HPDE6-E6E7 (cell line): ENCODE measurements around the gene KCNMB3.
"Not testable (repeated sequence)": the region's sequence is repeated elsewhere in the genome, so short reads cannot be mapped to it uniquely, and the experiment has no call there.

Experiments
- DNase-seq: peaks from one replicate; pipeline ENCODE4 v3.0.0; 2011; ENCODE audit warnings: missing footprints; ENCODE audit errors: extremely low spot score

The KCNMB3 gene, protein sequence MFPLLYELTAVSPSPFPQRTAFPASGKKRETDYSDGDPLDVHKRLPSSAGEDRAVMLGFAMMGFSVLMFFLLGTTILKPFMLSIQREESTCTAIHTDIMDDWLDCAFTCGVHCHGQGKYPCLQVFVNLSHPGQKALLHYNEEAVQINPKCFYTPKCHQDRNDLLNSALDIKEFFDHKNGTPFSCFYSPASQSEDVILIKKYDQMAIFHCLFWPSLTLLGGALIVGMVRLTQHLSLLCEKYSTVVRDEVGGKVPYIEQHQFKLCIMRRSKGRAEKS

DNA sequence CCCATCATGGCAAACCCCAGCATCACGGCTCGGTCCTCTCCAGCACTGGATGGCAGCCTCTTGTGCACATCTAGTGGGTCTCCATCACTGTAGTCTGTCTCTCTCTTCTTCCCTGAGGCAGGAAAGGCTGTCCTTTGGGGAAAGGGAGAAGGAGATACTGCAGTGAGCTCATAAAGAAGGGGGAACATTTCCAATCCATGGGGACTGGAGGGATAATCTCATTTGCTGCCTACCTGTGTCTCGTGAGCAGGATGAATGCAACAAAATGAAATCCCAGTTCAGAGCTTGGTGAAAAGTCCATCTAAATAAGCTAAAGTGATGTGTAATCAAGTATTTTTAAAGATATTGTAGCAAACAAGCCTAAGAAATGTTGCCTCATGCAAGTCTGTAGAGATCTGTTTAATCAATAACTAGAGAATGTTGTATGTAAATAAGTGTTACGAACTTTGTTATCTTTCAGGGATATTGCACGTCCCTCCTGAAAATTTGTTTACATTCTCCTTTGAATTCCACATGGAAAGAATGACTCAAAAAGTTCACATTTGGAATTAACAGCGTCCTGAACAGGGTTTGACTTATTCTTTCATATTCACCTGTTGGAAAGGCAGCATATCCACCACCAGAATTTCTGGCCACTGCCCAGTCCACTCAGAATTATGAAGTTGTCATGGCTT is at the start of gene KCNMB3:
KCNMB3 (minus strand) TSS at position 312 of the 674 bp plus-strand sequence; CDS start at position 188, 124 bp downstream.
- no peak for DNase-seq

DNA sequence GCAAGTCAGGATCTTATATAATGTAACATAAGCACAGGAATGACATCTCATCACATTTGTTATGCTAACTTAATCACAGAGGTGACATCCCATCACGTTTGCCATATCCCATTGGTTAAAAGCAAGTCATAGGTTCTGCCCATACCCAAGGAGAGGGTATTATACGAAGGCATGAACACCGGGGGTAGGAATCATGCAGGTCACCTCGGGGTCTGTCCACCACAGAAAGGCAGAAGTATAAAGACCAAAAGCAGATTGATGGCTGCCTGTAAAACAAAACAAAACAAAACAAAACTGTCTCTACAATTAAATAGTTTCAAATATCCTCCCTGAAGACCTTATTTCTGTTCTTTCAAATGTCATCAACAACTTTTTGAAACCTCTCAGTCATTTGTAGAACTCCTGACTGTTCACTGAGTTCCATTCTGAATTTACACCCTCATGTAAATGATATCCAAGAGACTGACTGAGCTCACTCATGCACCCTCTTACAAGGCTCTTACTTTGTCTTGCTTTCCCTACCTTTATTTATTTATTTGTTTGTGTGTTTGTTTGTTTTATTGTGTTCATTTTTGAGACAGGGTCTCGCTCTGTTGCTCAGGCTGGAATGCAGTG is 49.2 kb upstream of the KCNMB3 start:
- no peak for DNase-seq

DNA sequence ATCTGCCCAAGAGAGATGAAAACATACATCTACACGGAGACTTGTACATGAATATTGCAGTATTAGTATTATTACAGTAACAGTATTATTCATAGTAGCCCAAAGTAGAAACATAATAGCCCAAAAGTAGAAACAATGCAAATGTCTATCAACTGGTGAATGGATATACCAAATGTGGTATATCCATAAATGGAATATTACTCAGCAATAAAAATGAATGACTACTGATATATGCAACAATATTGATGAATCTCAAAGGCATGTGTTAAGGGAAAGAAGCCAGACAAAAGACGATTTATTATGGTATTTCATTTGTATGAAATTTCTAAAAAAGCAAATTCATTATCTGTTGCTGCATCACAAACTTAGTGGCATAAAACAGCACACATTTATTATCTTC is 48.4 kb upstream of the KCNMB3 start:
- DNase-seq: no peak

DNA sequence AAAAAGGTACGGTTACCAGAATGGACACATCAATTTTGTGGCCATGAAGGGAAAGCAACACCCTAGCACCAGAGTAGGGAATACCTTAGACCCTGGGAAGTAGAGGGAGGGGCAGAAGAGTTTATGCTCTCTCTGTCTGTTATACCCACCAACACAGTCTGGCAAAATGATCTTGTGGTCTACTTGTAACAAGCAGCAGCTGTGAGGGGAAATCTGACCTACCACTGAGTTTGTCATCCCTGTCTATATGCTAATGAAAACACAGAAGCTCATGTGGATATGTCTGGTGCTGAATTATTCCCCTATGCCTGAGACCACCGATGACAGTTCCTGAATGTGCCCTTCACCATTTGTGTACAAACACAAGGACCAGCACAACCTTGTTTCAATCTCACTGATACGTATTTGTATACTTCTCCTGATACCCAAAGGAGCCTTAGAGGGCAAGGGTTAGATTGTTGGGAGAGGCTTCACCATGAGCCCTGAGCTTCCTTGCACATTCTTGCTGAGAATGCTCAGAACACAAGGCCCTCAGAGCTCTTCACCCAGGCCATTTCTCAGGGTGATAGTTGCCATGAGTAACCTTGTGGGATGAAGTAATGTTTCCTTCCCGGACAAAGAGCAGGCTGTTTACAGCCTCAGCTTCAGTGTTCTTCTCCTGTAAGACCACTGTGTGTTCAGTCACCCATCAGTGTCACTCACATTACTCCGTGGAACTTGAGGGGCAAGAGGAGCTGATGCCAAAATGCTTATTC is 47.2 kb upstream of the KCNMB3 start:
- DNase-seq: no peak

DNA sequence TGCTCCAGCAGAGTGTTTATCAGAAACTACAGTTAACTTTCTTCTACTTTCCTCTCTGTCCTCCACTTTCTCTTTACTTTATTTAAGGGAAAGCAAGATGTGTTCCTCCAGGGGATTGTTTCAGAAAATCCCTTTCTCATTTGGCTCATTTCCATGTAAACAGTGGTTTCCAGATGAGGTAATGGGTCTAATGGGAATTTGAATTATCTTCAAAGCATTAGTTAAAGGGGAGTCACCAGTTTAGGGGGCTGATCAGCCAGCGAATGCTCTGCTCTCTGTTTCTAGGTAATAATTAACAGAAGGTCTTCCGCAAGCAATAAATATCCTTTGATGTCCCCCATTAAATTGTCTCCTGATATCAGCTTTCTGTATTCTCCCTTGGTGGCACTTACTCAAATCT is 41.5 kb upstream of the KCNMB3 start:
- DNase-seq: no peak

DNA sequence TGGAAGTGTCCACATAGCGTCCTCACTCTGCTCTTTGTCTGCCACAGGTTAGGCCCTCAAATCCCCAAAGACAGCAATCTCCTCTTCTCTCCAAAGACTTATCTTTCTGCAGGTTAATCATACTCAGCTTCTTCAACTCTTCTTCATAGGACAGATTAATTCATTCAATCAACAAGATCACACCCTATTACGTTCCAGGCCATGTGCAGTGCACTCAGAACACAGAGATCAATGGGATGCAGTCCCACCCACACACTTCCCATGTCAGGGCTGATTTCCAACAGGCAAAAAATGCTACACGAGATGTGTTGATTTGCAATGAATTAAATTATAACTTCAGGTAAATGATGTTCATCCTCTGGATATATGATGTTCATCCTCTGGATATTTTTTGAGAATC is 38.4 kb upstream of the KCNMB3 start:
- DNase-seq: no peak

DNA sequence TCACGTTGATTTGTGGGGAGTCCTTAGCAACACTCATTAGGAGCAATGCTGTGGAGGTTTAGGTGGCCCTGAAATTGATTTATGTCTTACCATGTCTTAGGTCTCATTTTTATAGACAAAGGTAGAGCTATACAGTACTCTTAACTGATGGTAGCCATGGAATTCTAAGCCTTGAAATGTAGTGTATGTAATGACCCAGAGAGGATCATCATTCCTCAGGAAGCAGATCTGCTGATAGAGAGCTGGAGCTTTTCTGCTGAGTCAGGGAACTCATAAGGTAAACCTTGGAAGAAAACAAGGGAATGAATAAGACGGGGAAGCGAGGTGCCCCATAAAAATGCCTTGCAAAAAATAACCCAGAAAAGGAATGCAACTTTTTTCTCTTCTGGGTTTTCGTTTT is 37.9 kb upstream of the KCNMB3 start:
- no peak for DNase-seq

DNA sequence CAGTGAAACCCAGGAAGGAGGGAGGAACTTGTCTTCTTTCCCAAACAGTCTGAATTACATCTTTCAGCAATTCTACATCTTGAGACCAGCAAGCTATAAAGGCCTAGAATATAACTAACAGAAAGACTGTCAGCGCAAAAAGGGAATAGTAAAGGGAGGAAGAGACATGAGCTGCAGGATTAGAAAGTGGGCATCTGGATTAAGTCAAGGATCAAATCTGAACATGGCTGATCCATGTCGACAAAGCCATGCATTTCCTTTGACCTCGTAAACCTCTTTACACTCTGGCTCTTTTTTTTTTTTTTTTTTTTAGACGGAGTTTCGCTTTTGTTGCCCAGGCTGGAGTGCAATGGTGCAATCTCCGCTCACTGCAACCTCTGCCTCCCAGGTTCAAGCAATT is 35.4 kb upstream of the KCNMB3 start:
- no peak for DNase-seq

DNA sequence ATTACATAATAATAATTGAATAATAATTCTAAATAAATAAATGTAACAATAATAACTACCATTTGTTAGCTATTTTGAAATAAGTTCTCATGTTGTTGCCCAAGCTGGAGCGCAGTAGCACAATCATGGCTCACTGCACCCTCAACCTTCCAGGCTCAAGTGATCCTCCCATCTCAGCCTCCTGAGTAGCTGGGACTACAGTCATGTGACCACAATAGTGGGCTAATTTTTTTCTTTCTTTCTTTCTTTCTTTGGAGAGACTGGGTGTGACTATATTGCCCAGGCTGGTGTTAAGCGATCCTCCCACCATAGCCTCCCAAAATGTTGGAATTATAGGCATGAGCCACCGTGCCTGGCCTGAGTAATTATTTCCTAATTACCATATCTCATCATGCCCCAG is 30.9 kb upstream of the KCNMB3 start:
- no peak for DNase-seq

DNA sequence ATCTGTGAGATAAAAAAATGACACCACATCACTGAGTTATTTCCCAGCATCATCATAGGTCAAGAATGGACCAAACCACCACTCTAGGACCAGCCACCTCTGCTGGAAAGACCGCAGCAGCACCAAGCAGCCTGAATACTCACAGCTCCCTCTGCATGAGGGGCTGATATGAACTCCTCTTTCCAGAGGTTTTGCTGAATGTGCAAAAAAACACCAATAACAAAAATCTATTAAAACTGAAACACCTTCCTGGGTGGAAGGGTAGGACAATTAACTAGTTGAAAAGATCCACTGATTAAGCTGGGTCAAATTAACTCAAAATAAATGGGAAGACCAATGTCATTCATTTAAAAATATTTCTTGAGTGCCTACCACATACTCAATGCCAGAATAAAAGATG is 28.9 kb upstream of the KCNMB3 start:
- no peak for DNase-seq

DNA sequence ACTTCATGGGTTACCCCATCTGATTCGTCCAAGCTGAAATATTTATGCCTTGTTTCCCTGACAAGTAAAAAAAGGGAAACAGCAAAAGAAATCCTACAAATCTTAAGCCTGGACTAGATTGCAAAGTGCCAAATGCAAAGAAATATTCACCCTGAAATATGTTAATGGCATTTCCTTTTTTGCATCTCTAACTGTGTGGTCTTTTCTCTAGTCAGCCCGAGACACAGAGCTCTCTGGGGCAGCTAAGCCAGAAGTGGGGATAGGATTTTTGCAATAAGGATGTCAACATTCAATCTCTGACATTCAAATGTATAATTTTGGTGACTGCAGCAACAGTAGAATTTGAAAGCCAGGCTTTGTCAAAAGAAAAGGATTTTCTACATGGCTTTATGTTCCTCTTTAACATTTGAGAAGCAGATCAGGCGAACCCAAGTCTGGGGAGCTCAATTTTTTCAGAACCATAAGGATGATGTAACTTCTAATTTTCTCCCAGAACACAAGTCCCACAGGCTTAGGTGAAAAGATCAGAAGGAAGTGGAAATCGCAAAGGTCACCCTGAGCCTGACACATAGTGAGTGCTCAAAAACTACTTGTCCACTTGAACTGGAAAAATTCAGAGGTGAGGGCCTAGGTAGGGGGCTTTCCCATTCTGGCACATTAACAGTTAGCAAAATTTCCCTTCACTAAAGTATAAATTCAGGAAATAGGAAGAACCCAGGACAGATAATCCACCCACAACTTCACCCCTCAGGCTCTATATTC is 28.2 kb upstream of the KCNMB3 start:
- no peak for DNase-seq

DNA sequence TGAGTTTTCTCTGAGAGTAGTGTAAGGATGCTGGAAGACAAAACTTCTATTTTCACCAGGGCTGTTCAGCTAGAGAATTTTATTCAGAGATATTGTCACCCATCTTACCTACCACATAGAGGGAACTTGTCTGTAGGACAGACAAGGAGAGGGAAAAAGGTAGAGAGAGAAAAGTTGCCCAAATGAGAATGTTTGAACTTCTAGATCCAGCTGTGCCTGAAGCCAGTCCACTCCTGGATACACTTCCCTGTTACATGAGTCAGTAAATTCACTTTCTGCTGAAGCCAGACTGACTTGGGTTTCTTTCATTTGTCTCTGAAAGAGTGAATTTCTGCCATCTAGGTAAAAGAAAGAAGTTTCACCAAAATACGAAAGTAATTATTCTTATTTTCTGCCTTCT is 27.2 kb upstream of the KCNMB3 start:
- DNase-seq: no peak

DNA sequence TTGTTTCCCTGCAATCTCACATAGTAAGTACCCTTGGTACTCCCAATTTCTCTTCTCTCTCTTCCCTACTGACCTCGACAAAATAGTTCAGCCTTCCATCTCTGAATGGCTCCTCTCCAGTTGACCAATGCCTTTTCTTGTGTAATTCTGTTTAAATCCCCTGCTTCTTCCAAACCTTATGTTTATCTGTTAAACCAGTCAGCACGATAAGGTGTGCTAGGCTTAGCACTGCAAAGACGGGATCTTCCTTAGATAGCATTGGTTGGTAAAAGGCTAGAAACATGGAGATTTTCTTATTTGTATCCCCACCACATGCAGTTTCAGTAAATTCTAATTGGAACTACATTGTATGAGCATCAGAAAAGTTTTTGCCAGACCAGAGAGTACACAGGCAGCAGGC is 25.8 kb upstream of the KCNMB3 start:
- no peak for DNase-seq

DNA sequence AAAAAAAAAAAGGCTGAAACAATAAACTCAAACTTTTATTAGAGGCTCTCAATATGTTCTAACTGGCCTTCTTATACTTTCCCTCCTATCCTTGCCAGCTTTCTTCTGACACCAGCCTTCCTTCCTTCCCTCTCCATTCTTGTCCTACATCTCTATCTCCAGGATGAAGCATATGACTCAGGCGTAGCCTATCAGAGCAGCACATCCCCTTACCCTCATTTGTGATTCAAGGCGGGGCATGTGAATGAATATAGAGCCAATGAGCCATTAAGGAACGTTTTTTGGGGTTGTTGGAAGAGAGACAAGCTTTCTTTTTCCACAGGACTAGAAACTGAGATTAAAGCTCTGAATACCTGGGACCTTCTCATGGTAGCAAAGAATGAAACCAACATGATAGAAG is 25.1 kb upstream of the KCNMB3 start:
- DNase-seq: no peak

DNA sequence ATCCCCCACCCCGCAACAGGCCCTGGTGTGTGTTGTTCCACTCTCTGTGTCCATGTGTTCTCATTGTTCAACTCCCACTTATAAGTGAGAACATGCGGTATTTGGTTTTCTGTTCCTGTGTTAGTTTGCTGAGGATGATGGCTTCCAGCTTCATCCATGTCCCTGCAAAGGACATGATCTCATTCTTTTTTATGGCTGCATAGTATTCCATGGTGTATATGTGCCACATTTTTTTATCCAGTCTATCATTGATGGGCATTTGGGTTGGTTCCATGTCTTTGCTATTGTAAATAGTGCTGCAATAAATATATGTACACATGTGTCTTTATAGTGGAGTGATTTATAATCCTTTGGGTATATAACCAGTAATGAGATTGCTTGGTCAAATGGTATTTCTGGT is 23.5 kb upstream of the KCNMB3 start:
- DNase-seq: not testable (repeated sequence)

DNA sequence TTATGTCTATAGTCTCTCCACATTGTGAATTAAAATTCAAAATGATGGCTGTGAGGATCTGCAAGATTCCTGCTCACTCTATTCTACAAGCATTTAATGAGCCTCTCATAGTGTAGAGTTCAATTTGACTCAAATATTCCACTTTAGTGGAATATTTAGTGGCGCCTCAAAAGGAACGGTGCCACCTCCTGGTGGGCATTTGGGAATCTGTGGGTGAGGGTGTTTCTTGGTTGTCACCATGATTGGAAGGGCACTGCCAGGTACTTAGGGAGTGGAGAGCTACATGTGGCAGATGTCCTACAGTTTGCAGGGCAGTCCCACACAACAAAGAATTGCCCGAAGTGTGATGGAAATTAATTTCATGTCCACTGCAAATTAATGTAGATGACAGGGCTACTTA is 21.5 kb upstream of the KCNMB3 start:
- DNase-seq: no peak

DNA sequence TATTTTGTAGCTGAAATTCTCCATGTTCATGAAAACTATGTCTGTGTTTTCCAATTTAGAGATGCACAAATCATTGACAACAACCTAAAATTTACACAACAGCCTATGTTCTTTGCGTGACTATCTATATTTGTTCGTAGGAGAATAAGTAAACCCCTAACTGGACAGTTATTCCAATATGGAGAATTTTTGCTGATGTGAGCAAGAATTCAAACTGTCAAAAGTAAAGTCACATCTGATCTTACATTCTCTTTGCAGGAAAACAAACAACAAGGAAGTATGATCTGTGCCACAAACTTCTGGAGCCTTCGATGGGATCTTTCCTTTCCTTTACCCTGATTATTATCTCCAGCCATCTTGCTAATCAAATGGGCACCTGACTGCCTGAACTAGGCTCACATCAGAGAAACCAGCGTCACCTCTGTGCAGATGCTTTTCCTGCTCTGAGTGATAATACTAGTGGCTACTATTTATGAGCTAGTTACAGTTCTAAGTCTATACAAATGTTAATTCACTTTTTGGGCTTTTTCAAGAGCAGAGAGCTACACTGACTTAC is 18.3 kb upstream of the KCNMB3 start:
- DNase-seq: no peak

DNA sequence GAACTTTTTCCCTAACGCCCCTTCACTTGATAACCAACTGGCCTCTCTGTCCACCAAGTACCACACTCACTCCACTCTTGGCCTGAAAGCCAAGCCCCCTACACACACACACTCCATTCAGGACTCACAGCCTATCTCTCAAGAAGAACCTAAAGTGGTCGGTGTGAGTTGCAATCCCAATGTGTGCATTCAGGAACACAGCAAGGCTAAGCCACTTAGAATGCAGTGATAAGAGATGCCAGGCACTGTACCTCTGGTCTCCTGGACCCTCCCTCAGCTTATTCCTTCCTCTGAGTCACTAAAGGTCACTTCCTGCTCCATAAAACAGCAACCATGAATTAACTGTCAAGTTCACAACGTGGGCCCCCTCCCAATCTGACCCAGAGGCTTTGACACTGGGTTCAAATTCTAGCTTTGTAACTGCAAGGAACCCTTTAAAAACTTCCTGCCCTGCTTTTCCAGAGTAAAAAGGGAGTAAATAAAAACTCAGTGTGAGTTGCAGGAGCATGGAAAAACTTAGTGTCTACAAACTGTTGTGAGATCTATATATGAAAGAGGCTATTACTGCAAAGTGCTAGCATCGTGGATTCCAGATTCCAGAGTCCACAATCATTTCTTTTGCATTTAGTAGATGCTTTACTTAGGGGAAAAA is 17.6 kb upstream of the KCNMB3 start:
- DNase-seq: no peak

DNA sequence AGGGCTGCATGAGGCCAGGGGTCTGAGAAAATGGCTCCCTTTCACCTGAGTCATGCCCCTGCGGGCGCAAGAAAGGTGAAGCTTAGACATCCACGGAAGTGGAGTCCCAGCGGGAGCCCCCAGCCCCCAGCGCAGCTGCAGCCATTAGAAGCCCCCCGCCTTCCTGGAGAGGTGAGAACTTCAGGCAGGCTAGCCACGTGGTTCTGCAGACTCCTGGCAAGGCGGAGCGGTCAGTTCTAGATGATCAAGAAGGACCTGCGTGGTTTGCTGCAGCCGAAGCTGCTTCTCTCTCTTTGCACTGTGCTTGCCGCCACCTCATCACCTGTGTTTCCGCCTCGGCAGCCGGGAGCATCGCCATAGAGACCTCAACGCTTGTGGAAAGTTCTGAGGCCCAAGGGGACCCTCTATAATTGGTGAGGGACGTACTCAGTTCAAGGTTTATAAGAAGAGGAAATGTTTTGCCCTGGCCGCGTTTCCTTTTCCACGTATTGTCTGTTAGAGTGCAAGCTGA is 15.8 kb upstream of the KCNMB3 start:
- no peak for DNase-seq

DNA sequence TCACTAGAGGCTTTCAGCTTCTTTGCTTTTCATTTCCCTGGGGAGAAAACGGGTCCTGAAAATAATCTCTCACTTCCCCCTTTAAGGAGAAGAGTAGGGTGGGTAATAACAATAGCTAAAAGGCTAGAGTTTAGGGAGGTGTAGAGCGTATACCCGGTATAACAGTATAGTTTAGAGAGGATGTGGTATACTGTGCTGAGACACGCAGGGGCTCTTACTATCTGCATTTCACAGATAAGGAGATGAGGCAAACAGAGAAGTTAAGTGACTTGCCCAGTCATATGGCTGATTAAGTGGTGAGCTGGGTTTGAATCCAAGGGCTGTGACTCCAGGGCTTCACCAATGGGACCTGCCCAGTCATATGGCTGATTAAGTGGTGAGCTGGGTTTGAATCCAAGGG is 15.0 kb upstream of the KCNMB3 start:
- no peak for DNase-seq

DNA sequence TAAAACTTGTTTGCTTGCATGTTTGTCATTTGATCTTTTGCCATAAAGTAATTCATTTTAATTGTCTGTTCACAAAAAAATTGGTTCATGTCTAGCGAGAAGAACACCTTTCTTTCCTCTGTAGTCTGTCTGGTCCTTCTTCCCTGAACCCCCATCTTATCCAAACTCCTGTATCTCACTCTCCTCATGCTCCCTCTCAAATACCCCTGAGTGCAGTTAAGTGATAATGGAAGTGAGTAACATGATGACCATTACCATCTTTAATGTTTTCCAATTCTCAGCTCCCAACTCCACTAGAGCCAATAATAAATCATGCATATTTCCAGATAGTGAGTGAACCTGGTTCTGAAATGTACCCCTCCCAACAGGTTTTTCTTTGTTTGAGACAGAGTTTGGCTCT is 14.2 kb upstream of the KCNMB3 start:
- DNase-seq: no peak
